Pancreas (tissue), 10 donors: ENCODE data around the gene DACH1. TPM values are rescaled to one million over a fixed set of nuclear protein-coding genes. Genes with fewer than 3 reads are reported as not detected.

Experiments used
- ATAC-seq, 4 donors: fragments of 200-7000 bp; cut with Tn5 transposase; one replicate each; pipeline versions ENCODE4 v1.8.0 to v1.9.1; 2020; ENCODE audit warnings: mild to moderate bottlenecking in 4 of 4, moderate library complexity in 4 of 4
- DNase-seq, 6 donors: peaks; one replicate each; pipeline ENCODE4 v3.0.0-alpha.2; 2020
- FAIRE-seq: peaks from 2 replicates; lab custom pipeline; 2012; peaks lifted over from hg19 to GRCh38; lab: Jason Lieb, UNC
- H3K27ac ChIP-seq, 4 donors: fragments of 200-600 bp; sonication (generic); 1 replicate in 3 of 4; 2 replicates in 1 of 4; pipeline versions ENCODE4 v1.5.0 to v1.8.0; 2020
- H3K27me3 ChIP-seq, 4 donors: fragments of 200-600 bp; one replicate each; pipeline ENCODE4 v1.8.0; 2021
- H3K36me3 ChIP-seq, 3 donors: fragments of 200-600 bp; sonication (generic) in 1 of 3; one replicate each; pipeline versions ENCODE4 v1.5.0 to v1.8.0; 2020 to 2021
- H3K4me1 ChIP-seq, 3 donors: fragments of 200-600 bp; one replicate each; pipeline ENCODE4 v1.8.0; 2021
- H3K4me3 ChIP-seq, 4 donors: fragments of 200-600 bp; sonication (generic) in 2 of 4; one replicate each; pipeline versions ENCODE4 v1.5.0 to v1.8.0; 2020 to 2021
- H3K9me3 ChIP-seq, 4 donors: fragments of 200-600 bp; one replicate each; pipeline ENCODE4 v1.8.0; 2021
- CTCF ChIP-seq, 4 donors: fragments of 200-600 bp; sonication (generic) in 3 of 4; IDR thresholded peaks; one replicate each; pipeline versions ENCODE4 v1.5.0 to v1.8.0; 2021; ENCODE audit warnings: antibody characterized with exemption in 4 of 4
- WGBS, 2 donors: extraction: QIAGEN DNeasy Blood & Tissue Kit; methylation state at CpG; one replicate each; pipeline ENCODE4 v1.1.7; 2013; 5-methylcytosine and 5-hydroxymethylcytosine counted together
- intact Hi-C, 3 donors: fragments of 100-400 bp; cut with DNase I; formaldehyde crosslinking; loops; one replicate each; pipeline versions ENCODE4 v1.11.1 to v1.14.2; 2022
- polyA plus RNA-seq, 2 donors: library from polyadenylated mRNA; stranded (reverse); fragments of 200-250 nt; gene quantifications; one replicate each; pipeline ENCODE4 v1.2.3, GENCODE V29; 2013
- total RNA-seq, 6 donors: library from RNA; stranded (reverse); fragmentation: NEBNext Ultra II Directional in 4 of 6; extraction: Animal tissue kit (Norgen Biotek cat#: 25700) in 4 of 6; gene quantifications; one replicate each; pipeline versions ENCODE4 v1.2.1 to v1.2.4, GENCODE V29; 2021 to 2023
- donor health status: healthy with polysubstance abuse.
- donor health status: DM: no; HTN: no; CAD: no; lungs with moderate emphysema.
- donor health status: DM: no; HTN: no; CAD: no.
- donor health status: control.
- donor health status: control.
- donor health status: Bipolar disorder and iron deficiency.
- donor health status: DM: yes; HTN: yes; CAD: no.
- donor health status: DM: no; HTN: no; CAD: no.
- donor health status: DM: no; HTN: no; CAD: no.
- donor health status: DM: yes; HTN: yes; CAD: no.

Gene DACH1
- total and polyA plus RNA-seq, 8 donors, result 0.73 to 5.5 (median 1.7) TPM

GRCh38 chr13:71858647-71859046 lies 8.4 kb downstream of the DACH1 start:
- DNase-seq (no peak), ATAC-seq (peak in 1 of 4 donors; percentile 49), FAIRE-seq (no peak)
- Histone ChIP-seq H3K27me3 (peaks cover 0 to 5% (median 0%) of the 10 kb centered on the region in 4 donors), H3K9me3 (no peaks in the 10 kb centered on the region), H3K4me1 (no peaks in the 10 kb centered on the region), H3K36me3 (no peaks in the 10 kb centered on the region), H3K4me3 (no peak overlapping the region), H3K27ac (no peak overlapping the region)
- 38 to 62% methylated on average over 1 of the region's 1 CpG for WGBS, 2 donors
- intact Hi-C loops, result no loop called here
- TF ChIP-seq CTCF (IDR thresholded peaks at IDR 0.05), result no peak

DNA sequence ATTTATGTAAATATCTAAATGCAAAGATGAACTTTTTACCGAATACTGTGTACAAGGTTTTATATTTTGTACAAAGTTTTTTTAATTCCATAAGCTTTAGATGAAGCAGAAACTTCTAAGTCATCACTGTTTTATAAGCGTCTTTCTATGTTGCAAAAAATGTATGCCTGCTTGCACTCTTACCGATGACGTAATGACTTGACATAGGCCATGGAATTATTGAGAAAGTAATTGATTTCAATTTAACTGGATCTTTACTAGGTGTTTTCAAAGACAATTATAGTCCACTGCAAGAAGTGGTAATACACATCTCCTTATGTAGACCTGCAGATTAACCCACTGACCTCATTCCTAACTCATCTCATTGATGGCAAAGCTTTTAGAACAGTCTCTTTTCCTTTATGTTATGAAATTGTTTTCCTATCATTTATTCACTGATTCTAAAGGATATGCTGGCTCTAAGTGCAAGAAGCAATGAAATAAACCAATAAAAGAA lies 10.4 kb downstream of the DACH1 start:
- 89 to 92% methylated on average over 4 of the region's 4 CpGs for WGBS, 2 donors
- H3K27me3 ChIP-seq, result peaks cover 0 to 5% (median 0%) of the 10 kb centered on the region in 4 donors
- FAIRE-seq, result no peak
- H3K36me3 ChIP-seq, result no peaks in the 10 kb centered on the region
- intact Hi-C loops, result no loop called here
- no peak for TF ChIP-seq CTCF (IDR thresholded peaks at IDR 0.05)
- no peak overlapping the region for H3K4me3 ChIP-seq
- no peak overlapping the region for H3K27ac ChIP-seq
- no peaks in the 10 kb centered on the region for H3K4me1 ChIP-seq
- DNase-seq, result no peak
- no peaks in the 10 kb centered on the region for H3K9me3 ChIP-seq
- ATAC-seq, result no peak

DNA sequence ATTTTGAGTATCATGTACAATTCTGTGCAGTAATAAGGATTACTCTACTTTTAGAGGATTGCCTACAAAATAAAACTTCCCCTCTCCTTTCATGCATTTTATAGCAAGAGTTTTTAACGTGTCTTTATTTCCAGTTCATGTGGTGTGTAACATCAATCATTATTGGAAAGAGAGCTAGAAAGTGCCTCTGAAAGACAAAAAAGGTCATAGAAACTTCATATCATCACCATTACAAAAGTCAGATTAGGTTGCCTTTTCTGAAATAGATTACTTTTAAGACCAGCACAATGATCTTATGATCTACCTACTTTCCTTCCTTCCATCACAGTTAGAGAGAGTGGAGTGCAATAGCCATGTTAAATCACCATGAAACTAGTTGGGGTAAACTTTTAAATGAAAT lies 12.6 kb downstream of the DACH1 start:
- FAIRE-seq (no peak), DNase-seq (no peak), ATAC-seq (no peak)
- H3K9me3 ChIP-seq, result no peaks in the 10 kb centered on the region
- no peak for TF ChIP-seq CTCF (IDR thresholded peaks at IDR 0.05)
- H3K4me3 ChIP-seq, result no peak overlapping the region
- H3K36me3 ChIP-seq, result no peaks in the 10 kb centered on the region
- H3K27ac ChIP-seq, result no peak overlapping the region
- WGBS, 2 donors, result 67 to 68% methylated on average over 1 of the region's 1 CpG
- intact Hi-C loops, result no loop called here
- H3K27me3 ChIP-seq, result peaks cover 0 to 4% (median 0%) of the 10 kb centered on the region in 4 donors
- H3K4me1 ChIP-seq, result no peaks in the 10 kb centered on the region

DNA sequence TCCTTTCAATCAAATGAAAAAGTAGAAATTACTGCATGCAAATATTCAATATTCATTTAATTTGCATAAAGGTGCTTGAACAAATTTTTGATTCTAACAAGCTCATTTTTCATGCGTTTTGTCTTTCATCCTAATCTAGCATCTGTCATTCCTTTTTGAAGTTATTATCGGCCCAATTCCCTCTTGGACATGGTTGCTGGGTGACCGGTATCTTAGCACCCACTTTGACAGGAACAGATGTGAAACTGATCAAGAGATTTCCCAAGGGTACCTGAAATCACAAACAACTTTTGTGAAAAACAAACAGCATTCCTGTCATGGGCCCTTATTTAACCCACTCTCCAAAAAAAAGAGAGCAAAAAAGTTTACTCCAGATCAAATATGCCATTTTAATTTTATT lies 13.3 kb downstream of the DACH1 start:
- H3K9me3 ChIP-seq, result no peaks in the 10 kb centered on the region
- FAIRE-seq (no peak), DNase-seq (no peak), ATAC-seq (no peak)
- intact Hi-C loops, result no loop called here
- whole genome bisulfite sequencing, 2 donors, result 71 to 75% methylated on average over 3 of the region's 3 CpGs
- no peaks in the 10 kb centered on the region for H3K36me3 ChIP-seq
- no peaks in the 10 kb centered on the region for H3K27me3 ChIP-seq
- no peak for TF ChIP-seq CTCF (IDR thresholded peaks at IDR 0.05)
- no peak overlapping the region for H3K4me3 ChIP-seq
- no peak overlapping the region for H3K27ac ChIP-seq
- H3K4me1 ChIP-seq, result no peaks in the 10 kb centered on the region

DNA sequence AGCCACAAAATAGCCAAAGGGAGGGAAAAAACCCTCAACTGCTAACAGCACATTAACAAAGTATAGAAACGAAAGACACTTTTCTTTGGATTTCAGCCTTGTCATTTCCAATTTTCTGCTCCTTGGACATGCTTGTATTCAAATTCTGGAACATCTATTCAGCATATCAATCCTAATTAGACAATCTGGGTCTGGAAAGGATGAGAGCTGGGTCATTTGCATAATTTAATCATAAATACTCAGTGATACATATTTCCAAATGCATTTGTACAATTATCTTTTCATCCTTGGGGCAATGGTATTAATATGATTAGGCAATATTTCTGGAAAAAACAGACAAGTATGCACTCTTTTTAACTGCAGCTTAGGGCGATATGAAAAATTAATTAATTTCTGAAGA lies 14.3 kb downstream of the DACH1 start:
- no peak overlapping the region for H3K27ac ChIP-seq
- no peaks in the 10 kb centered on the region for H3K27me3 ChIP-seq
- 76% methylated on average over 2 of the region's 2 CpGs for WGBS, 2 donors
- no peaks in the 10 kb centered on the region for H3K9me3 ChIP-seq
- no peak for DNase-seq
- H3K4me3 ChIP-seq, result no peak overlapping the region
- no peak for TF ChIP-seq CTCF (IDR thresholded peaks at IDR 0.05)
- H3K4me1 ChIP-seq, result no peaks in the 10 kb centered on the region
- intact Hi-C loops, result no loop called here
- FAIRE-seq, result no peak
- ATAC-seq, result no peak
- H3K36me3 ChIP-seq, result no peaks in the 10 kb centered on the region
